ENCODE measurements around the gene AOPEP.

- TF ChIP-seq ESRRA (CRISPR knock-in tag; IDR thresholded peaks at IDR 0.05; ENCODE audit: borderline replicate concordance) (no peak), GABPB1 (CRISPR knock-in tag; IDR thresholded peaks at IDR 0.05) (no peak)
- TF ChIP-seq, protein P1, sequence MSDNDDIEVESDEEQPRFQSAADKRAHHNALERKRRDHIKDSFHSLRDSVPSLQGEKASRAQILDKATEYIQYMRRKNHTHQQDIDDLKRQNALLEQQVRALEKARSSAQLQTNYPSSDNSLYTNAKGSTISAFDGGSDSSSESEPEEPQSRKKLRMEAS (CRISPR knock-in tag; IDR thresholded peaks at IDR 0.05): no peak
- TF ChIP-seq, protein P2, sequence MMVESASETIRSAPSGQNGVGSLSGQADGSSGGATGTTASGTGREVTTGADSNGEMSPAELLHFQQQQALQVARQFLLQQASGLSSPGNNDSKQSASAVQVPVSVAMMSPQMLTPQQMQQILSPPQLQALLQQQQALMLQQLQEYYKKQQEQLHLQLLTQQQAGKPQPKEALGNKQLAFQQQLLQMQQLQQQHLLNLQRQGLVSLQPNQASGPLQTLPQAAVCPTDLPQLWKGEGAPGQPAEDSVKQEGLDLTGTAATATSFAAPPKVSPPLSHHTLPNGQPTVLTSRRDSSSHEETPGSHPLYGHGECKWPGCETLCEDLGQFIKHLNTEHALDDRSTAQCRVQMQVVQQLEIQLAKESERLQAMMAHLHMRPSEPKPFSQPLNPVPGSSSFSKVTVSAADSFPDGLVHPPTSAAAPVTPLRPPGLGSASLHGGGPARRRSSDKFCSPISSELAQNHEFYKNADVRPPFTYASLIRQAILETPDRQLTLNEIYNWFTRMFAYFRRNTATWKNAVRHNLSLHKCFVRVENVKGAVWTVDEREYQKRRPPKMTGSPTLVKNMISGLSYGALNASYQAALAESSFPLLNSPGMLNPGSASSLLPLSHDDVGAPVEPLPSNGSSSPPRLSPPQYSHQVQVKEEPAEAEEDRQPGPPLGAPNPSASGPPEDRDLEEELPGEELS (CRISPR knock-in tag; IDR thresholded peaks at IDR 0.05): no peak
- TF ChIP-seq, protein P3, sequence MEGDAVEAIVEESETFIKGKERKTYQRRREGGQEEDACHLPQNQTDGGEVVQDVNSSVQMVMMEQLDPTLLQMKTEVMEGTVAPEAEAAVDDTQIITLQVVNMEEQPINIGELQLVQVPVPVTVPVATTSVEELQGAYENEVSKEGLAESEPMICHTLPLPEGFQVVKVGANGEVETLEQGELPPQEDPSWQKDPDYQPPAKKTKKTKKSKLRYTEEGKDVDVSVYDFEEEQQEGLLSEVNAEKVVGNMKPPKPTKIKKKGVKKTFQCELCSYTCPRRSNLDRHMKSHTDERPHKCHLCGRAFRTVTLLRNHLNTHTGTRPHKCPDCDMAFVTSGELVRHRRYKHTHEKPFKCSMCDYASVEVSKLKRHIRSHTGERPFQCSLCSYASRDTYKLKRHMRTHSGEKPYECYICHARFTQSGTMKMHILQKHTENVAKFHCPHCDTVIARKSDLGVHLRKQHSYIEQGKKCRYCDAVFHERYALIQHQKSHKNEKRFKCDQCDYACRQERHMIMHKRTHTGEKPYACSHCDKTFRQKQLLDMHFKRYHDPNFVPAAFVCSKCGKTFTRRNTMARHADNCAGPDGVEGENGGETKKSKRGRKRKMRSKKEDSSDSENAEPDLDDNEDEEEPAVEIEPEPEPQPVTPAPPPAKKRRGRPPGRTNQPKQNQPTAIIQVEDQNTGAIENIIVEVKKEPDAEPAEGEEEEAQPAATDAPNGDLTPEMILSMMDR (IDR thresholded peaks at IDR 0.05): no peak
These were observed 4.7 kb upstream of the AOPEP start for GRCh38 chr9:94721754-94722153.

All from WTC11 (cell line).